Left colon (tissue), 2 donors: ENCODE measurements around the gene PARL. TPM values are rescaled to one million over a fixed set of nuclear protein-coding genes. Genes with fewer than 3 reads are reported as not detected.

Source experiments
- microRNA-seq, 2 donors: library from miRNA; unstranded; fragments of <30 nt; microRNA quantifications; one replicate each; pipeline versions ENCODE4 v1.1.0 to v1.2.0, GENCODE V29; 2020
- total RNA-seq, 2 donors: library from RNA; stranded (reverse); fragmentation: NEBNext Ultra II Directional; extraction: Animal tissue kit (Norgen Biotek cat#: 25700); gene quantifications; one replicate each; pipeline ENCODE4 v1.2.1, GENCODE V29; 2021
- donor health status: DM: no; HTN: no; CAD: no.
- donor health status: DM: yes; HTN: yes; CAD: no.

PARL gene
- total RNA-seq, 2 donors from 2014 or later = 60.6 to 78.0 TPM

Small RNA genes lying within 50 kb of the gene (microRNA-seq; reads per million reads assigned to microRNA genes)
- gene MIR4448 = 0 reads per million in 2 donors

Other genes starting within 250 kb of the PARL start
- gene KLHL24, start 249.3 kb downstream of the PARL start, total RNA-seq = 10 to 100 TPM; 29.6 to 57.2 TPM
- gene YEATS2, start 187.1 kb downstream of the PARL start, total RNA-seq = 10 to 100 TPM; 14.1 to 15.0 TPM
- 1 to 10 TPM; 1.3 TPM for gene MAP6D1, start 59.3 kb downstream of the PARL start, total RNA-seq
- 10 to 100 TPM; 46.6 to 47.6 TPM for gene ABCC5, start 133.0 kb upstream of the PARL start, total RNA-seq
- not detected for gene HTR3D, start 146.9 kb upstream of the PARL start, total RNA-seq
- gene HTR3C, start 168.2 kb upstream of the PARL start, total RNA-seq = not detected
- under 1 TPM; 0.50 to 0.70 TPM for gene HTR3E, start 212.2 kb upstream of the PARL start, total RNA-seq